Measurements from ENCODE around the gene RASGRP4.

DNA sequence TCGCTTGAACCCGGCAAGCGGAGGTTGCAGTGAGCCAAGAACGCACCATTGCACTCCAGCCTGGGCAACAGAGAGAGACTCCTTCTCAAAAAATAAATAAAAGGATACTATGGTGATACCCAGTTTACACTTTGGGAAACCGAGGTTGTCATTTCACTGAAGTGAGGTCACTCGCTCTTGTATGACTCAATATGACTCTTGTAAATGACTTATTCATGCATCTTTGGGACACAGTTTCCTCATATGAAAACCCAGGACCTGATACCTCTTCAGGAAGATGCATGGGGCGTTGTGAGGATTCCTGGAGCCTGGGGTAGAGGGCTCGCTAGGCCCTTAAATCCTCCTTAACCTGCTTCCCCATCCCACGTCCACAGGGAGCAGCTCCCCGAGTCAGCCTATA, 47.2 kb downstream of the RASGRP4 start:
- TF ChIP-seq, protein P1, sequence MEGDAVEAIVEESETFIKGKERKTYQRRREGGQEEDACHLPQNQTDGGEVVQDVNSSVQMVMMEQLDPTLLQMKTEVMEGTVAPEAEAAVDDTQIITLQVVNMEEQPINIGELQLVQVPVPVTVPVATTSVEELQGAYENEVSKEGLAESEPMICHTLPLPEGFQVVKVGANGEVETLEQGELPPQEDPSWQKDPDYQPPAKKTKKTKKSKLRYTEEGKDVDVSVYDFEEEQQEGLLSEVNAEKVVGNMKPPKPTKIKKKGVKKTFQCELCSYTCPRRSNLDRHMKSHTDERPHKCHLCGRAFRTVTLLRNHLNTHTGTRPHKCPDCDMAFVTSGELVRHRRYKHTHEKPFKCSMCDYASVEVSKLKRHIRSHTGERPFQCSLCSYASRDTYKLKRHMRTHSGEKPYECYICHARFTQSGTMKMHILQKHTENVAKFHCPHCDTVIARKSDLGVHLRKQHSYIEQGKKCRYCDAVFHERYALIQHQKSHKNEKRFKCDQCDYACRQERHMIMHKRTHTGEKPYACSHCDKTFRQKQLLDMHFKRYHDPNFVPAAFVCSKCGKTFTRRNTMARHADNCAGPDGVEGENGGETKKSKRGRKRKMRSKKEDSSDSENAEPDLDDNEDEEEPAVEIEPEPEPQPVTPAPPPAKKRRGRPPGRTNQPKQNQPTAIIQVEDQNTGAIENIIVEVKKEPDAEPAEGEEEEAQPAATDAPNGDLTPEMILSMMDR (IDR thresholded peaks at IDR 0.05; ENCODE audit: low read length) = no peak
- no peak for TF ChIP-seq EZH2 (IDR thresholded peaks at IDR 0.05; ENCODE audit: borderline replicate concordance, low read length)
